ENCODE data around the gene APOL4. TPM values are rescaled to one million over a fixed set of nuclear protein-coding genes. Genes with fewer than 3 reads are reported as not detected.

The APOL4 gene
- total and polyA plus RNA-seq, 2 donors, result 4.8 to 53.0 TPM

DNA sequence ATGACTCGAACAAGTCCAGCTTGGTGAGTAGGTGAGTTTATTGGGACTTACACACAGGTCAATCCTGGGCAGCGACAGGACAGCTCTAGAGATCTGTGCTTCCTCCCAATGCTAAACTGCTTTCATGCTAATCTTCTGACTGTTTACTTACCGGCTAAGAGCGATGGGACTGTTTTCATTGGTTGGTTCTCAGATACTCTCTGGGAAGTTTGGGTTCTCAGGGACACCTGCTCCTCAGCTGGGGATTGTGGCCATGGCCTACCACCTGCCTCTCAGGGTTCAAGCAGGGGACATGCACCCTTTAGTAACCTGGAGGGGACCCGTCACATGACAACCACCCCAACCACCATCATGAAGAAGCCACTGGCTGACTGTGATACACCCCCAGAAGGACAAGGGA is 24.6 kb upstream of the APOL4 start:
- DNase-seq (ENCODE audit: low read depth in 6 of 9, low spot score in 9 of 9), result no peak

GRCh38 chr22:36225333-36225922 is 23.8 kb upstream of the APOL4 start:
- WGBS, result 91% methylated on average over 9 of the region's 9 CpGs

More for the DNA sequence above, 24.6 kb upstream of the APOL4 start:
- Histone ChIP-seq H3K27ac (ENCODE audit: low read depth in 1 of 2, low read length in 1 of 2) (no peak overlapping the region), H3K9me3 (ENCODE audit: control insufficient read depth in 2 of 2, insufficient read depth in 1 of 2, low read length in 1 of 2) (no peaks in the 10 kb centered on the region), H3K36me3 (ENCODE audit: control insufficient read depth in 2 of 2, insufficient read depth in 2 of 2, low read length in 1 of 2) (peaks cover 22 to 34% of the 10 kb centered on the region in 2 donors), H3K4me1 (ENCODE audit: control insufficient read depth in 2 of 2, insufficient read depth in 2 of 2, low read length in 2 of 2) (peaks cover 5 to 7% of the 10 kb centered on the region in 2 donors), H3K27me3 (ENCODE audit: control insufficient read depth in 2 of 2, insufficient read depth in 1 of 2, low read length in 1 of 2) (no peaks in the 10 kb centered on the region), H3K4me3 (ENCODE audit: low read length in 2 of 2) (no peak overlapping the region)
- 88% methylated on average over 5 of the region's 5 CpGs for WGBS

GRCh38 chr22:36224245-36224644 is 22.6 kb upstream of the APOL4 start:
- DNase-seq (ENCODE audit: low read depth in 6 of 9, low spot score in 9 of 9), result no peak
- Histone ChIP-seq H3K27me3 (ENCODE audit: control insufficient read depth in 2 of 2, insufficient read depth in 1 of 2, low read length in 1 of 2) (no peaks in the 10 kb centered on the region), H3K9me3 (ENCODE audit: control insufficient read depth in 2 of 2, insufficient read depth in 1 of 2, low read length in 1 of 2) (no peaks in the 10 kb centered on the region), H3K36me3 (ENCODE audit: control insufficient read depth in 2 of 2, insufficient read depth in 2 of 2, low read length in 1 of 2) (peaks cover 17 to 23% of the 10 kb centered on the region in 2 donors), H3K4me3 (ENCODE audit: low read length in 2 of 2) (no peak overlapping the region), H3K4me1 (ENCODE audit: control insufficient read depth in 2 of 2, insufficient read depth in 2 of 2, low read length in 2 of 2) (peaks cover 5 to 7% of the 10 kb centered on the region in 2 donors), H3K27ac (ENCODE audit: low read depth in 1 of 2, low read length in 1 of 2) (no peak overlapping the region)
- WGBS, result 99% methylated on average over 4 of the region's 4 CpGs

More at GRCh38 chr22:36225333-36225922, 23.8 kb upstream of the APOL4 start:
- Histone ChIP-seq H3K4me1 (ENCODE audit: control insufficient read depth in 2 of 2, insufficient read depth in 2 of 2, low read length in 2 of 2) (peaks cover 5 to 7% of the 10 kb centered on the region in 2 donors), H3K9me3 (ENCODE audit: control insufficient read depth in 2 of 2, insufficient read depth in 1 of 2, low read length in 1 of 2) (no peaks in the 10 kb centered on the region), H3K27me3 (ENCODE audit: control insufficient read depth in 2 of 2, insufficient read depth in 1 of 2, low read length in 1 of 2) (no peaks in the 10 kb centered on the region), H3K27ac (ENCODE audit: low read depth in 1 of 2, low read length in 1 of 2) (no peak overlapping the region), H3K36me3 (ENCODE audit: control insufficient read depth in 2 of 2, insufficient read depth in 2 of 2, low read length in 1 of 2) (peaks cover 18 to 26% of the 10 kb centered on the region in 2 donors), H3K4me3 (ENCODE audit: low read length in 2 of 2) (no peak overlapping the region)
- no peak for DNase-seq (ENCODE audit: low read depth in 6 of 9, low spot score in 9 of 9)

GRCh38 chr22:36223504-36223903 is 21.9 kb upstream of the APOL4 start:
- peaks cover 5 to 7% of the 10 kb centered on the region in 2 donors for H3K4me1 ChIP-seq (ENCODE audit: control insufficient read depth in 2 of 2, insufficient read depth in 2 of 2, low read length in 2 of 2)
- DNase-seq (ENCODE audit: low read depth in 6 of 9, low spot score in 9 of 9), result no peak
- H3K27me3 ChIP-seq (ENCODE audit: control insufficient read depth in 2 of 2, insufficient read depth in 1 of 2, low read length in 1 of 2), result no peaks in the 10 kb centered on the region
- H3K9me3 ChIP-seq (ENCODE audit: control insufficient read depth in 2 of 2, insufficient read depth in 1 of 2, low read length in 1 of 2), result no peaks in the 10 kb centered on the region
- no peak overlapping the region for H3K4me3 ChIP-seq (ENCODE audit: low read length in 2 of 2)
- peaks cover 12 to 17% of the 10 kb centered on the region in 2 donors for H3K36me3 ChIP-seq (ENCODE audit: control insufficient read depth in 2 of 2, insufficient read depth in 2 of 2, low read length in 1 of 2)
- WGBS, result 97% methylated on average over 8 of the region's 8 CpGs
- no peak overlapping the region for H3K27ac ChIP-seq (ENCODE audit: low read depth in 1 of 2, low read length in 1 of 2)

DNA sequence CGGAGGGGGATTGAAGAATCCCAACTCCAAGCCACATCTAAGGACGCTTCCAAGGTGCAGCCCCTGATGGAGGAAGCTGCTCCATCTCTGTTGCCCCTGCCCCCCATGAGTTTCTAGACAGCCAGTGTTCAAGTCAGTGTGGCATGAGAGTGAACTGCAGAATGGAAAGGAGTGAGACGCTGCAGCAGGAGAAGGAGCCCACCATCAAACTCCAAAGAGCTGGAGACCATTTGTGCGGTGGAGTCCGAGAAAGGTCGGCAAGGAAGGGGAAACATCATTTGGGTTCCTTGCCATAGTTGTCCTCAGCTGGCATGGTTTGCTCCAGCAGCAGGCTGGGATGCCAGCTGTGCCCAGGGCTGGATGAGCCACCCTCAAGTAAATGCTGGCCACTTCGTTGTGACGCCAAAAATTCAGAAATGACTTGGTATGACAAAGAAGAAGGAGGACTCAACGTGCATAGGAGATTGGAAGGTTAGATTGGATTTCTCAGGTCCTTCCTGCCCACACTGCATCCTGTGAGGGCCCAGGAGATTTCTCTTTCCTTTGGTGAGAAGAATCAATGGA is 21.4 kb upstream of the APOL4 start:
- Histone ChIP-seq H3K9me3 (ENCODE audit: control insufficient read depth in 2 of 2, insufficient read depth in 1 of 2, low read length in 1 of 2) (no peaks in the 10 kb centered on the region), H3K4me3 (ENCODE audit: low read length in 2 of 2) (no peak overlapping the region), H3K27me3 (ENCODE audit: control insufficient read depth in 2 of 2, insufficient read depth in 1 of 2, low read length in 1 of 2) (no peaks in the 10 kb centered on the region), H3K36me3 (ENCODE audit: control insufficient read depth in 2 of 2, insufficient read depth in 2 of 2, low read length in 1 of 2) (peaks cover 11 to 13% of the 10 kb centered on the region in 2 donors), H3K27ac (ENCODE audit: low read depth in 1 of 2, low read length in 1 of 2) (no peak overlapping the region), H3K4me1 (ENCODE audit: control insufficient read depth in 2 of 2, insufficient read depth in 2 of 2, low read length in 2 of 2) (peaks cover 5 to 7% of the 10 kb centered on the region in 2 donors)
- WGBS, result 96% methylated on average over 9 of the region's 9 CpGs
- no peak for DNase-seq (ENCODE audit: low read depth in 6 of 9, low spot score in 9 of 9)

DNA sequence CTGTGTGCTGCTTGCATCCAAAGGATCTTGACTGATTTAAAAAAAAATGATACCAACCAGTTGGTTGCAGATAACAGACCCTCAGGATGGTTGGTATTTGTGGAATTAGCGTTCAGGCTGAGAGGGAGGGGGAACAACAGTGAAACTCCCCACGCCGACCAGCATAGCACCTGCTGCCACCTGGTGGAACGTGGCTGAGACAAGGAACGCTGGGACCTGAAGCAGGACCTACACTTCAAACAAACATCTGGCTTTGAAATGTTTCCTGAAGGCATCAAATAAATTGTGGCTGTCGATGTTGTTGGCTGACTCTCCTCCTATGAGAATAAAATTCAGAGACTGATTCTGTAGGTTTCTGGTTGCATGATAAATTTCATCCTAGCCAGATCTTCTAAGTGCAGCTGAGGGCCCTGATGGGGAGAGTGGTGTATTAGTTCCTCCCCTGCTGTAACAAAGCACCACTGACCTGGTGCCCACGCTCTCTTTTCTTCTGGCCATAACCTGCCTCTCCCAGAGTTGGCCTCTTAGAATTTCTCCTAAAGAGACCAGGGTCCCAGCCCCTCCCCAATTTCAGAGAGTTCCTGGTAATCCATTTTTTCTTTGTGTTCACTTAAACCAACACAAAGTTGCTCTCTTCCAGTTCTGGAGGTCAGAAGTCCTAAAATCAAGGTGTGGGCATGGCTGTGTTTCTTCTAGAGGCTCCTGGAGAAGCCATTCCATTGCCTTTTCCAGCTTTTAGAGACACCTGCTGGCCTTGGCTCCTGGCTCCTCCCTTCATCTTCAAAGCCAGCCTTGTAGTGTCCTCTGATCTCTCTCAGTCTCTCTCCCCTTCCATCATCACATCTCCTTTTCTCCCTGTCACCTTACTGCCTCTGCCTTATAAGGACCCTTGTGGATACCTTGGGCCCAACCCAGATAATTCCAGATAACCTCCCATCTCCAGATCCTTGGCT is 20.5 kb upstream of the APOL4 start:
- WGBS, result 15% methylated on average over 7 of the region's 7 CpGs
- peaks cover 5 to 7% of the 10 kb centered on the region in 2 donors for H3K4me1 ChIP-seq (ENCODE audit: control insufficient read depth in 2 of 2, insufficient read depth in 2 of 2, low read length in 2 of 2)
- no peaks in the 10 kb centered on the region for H3K27me3 ChIP-seq (ENCODE audit: control insufficient read depth in 2 of 2, insufficient read depth in 1 of 2, low read length in 1 of 2)
- no peaks in the 10 kb centered on the region for H3K9me3 ChIP-seq (ENCODE audit: control insufficient read depth in 2 of 2, insufficient read depth in 1 of 2, low read length in 1 of 2)
- H3K36me3 ChIP-seq (ENCODE audit: control insufficient read depth in 2 of 2, insufficient read depth in 2 of 2, low read length in 1 of 2), result peaks cover 3 to 4% of the 10 kb centered on the region in 2 donors
- no peak overlapping the region for H3K27ac ChIP-seq (ENCODE audit: low read depth in 1 of 2, low read length in 1 of 2)
- no peak overlapping the region for H3K4me3 ChIP-seq (ENCODE audit: low read length in 2 of 2)
- peak in 7 of 9 donors; percentile 29 to 66 (median 44) for DNase-seq (ENCODE audit: low read depth in 6 of 9, low spot score in 9 of 9)

DNA sequence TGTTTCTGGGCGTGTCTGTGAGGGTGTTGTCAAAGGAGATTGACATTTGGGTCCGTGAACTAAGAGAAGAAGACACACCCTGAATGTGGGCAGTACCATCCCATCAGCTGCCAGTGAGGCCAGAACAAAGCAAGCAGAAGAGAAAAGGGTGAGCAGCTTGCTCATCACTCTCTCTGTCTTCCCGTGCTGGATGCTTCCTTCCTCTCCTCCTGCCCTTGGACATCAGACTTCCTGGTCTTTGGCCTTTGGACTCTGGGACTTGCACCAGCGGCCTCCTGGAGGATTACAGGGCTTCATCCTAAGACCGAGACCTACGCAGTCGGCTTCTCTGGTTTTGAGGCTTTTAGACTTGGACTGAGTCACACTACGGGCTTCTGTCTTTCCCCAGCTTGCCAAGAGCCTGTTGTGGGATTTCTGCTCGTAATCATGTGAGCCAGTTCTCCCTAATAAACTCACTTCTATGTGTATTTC is 18.9 kb upstream of the APOL4 start:
- no peak overlapping the region for H3K4me3 ChIP-seq (ENCODE audit: low read length in 2 of 2)
- WGBS, result 93% methylated on average over 9 of the region's 9 CpGs
- peaks cover 5 to 7% of the 10 kb centered on the region in 2 donors for H3K4me1 ChIP-seq (ENCODE audit: control insufficient read depth in 2 of 2, insufficient read depth in 2 of 2, low read length in 2 of 2)
- no peak for DNase-seq (ENCODE audit: low read depth in 6 of 9, low spot score in 9 of 9)
- H3K36me3 ChIP-seq (ENCODE audit: control insufficient read depth in 2 of 2, insufficient read depth in 2 of 2, low read length in 1 of 2), result peaks cover 0 to 4% of the 10 kb centered on the region in 2 donors
- H3K27ac ChIP-seq (ENCODE audit: low read depth in 1 of 2, low read length in 1 of 2), result no peak overlapping the region
- no peaks in the 10 kb centered on the region for H3K27me3 ChIP-seq (ENCODE audit: control insufficient read depth in 2 of 2, insufficient read depth in 1 of 2, low read length in 1 of 2)
- H3K9me3 ChIP-seq (ENCODE audit: control insufficient read depth in 2 of 2, insufficient read depth in 1 of 2, low read length in 1 of 2), result no peaks in the 10 kb centered on the region

GRCh38 chr22:36218648-36219193 is 17.1 kb upstream of the APOL4 start:
- H3K36me3 ChIP-seq (ENCODE audit: control insufficient read depth in 2 of 2, insufficient read depth in 2 of 2, low read length in 1 of 2), result no peaks in the 10 kb centered on the region
- H3K9me3 ChIP-seq (ENCODE audit: control insufficient read depth in 2 of 2, insufficient read depth in 1 of 2, low read length in 1 of 2), result no peaks in the 10 kb centered on the region
- WGBS, result 87% methylated on average over 7 of the region's 7 CpGs

More at GRCh38 chr22:36218648-36219193, 17.1 kb upstream of the APOL4 start:
- peaks cover 5 to 7% of the 10 kb centered on the region in 2 donors for H3K4me1 ChIP-seq (ENCODE audit: control insufficient read depth in 2 of 2, insufficient read depth in 2 of 2, low read length in 2 of 2)
- H3K27ac ChIP-seq (ENCODE audit: low read depth in 1 of 2, low read length in 1 of 2), result no peak overlapping the region
- H3K27me3 ChIP-seq (ENCODE audit: control insufficient read depth in 2 of 2, insufficient read depth in 1 of 2, low read length in 1 of 2), result no peaks in the 10 kb centered on the region
- DNase-seq (ENCODE audit: low read depth in 6 of 9, low spot score in 9 of 9), result no peak
- no peak overlapping the region for H3K4me3 ChIP-seq (ENCODE audit: low read length in 2 of 2)
